Omental fat pad (tissue), 4 donors: ENCODE data around the gene MORN1. TPM values are rescaled to one million over a fixed set of nuclear protein-coding genes. Genes with fewer than 3 reads are reported as not detected.

Source experiments
- ATAC-seq: fragments of 150-250 bp; one replicate; pipeline ENCODE4 v1.9.1; 2016; ENCODE audit warnings: mild to moderate bottlenecking, moderate library complexity; ENCODE audit not compliant: low FRiP score
- DNase-seq: peaks from one replicate; pipeline ENCODE4 v3.0.0-alpha.2; 2019; ENCODE audit warnings: low spot score
- total RNA-seq, 4 donors: library from RNA; depleted of rRNA; stranded (reverse); fragments of >200 nt; gene quantifications; one replicate each; pipeline ENCODE4 v1.1.0, GENCODE V29; 2016
- TF ChIP-seq, protein P1 (sequence below), 3 donors: fragments of 450-650 bp; IDR thresholded peaks; one replicate each; pipeline ENCODE4 v1.5.1; 2016 to 2017; ENCODE audit warnings: antibody characterized with exemption in 3 of 3, mild to moderate bottlenecking in 3 of 3, moderate library complexity in 2 of 3

MORN1 gene
- total RNA-seq, 4 donors from 2014 or later = 4.0 to 9.1 (median 6.4) TPM

DNA sequence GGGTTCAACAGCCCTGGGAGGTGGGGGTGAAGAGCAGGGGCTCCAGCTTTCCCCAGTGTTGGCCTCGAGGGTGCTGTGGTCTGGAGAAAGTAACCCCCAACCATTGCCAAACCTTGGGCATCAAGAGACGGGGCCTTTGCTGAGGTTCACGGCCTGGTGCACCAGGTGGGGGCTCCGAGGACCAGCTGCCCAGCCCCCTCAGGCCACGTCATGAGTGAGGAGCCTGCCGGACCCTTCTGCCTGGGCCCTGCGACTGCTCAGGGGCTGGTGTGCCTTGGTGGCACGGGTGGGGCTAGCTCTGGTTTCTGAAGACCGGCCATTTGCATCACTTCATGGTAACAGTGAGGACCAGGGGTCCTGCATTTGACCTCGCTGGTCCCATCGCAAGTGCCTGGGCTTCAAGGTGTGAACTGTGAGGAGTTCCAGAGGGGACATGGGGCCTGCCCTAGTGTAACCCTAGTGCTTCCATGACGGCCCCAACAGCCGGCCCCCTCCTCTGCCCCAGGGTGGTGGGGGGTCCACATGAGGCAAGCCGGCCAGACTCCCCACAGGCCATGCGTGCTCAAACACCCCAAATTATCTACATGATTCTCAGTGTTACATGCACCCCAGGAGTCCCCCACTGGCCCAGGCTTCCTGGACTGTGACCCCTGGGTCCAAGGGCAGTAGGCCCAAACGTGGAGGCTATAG, 13.5 kb downstream of the MORN1 start:
- ATAC-seq (no peak), DNase-seq (no peak)
- TF ChIP-seq, protein P1, sequence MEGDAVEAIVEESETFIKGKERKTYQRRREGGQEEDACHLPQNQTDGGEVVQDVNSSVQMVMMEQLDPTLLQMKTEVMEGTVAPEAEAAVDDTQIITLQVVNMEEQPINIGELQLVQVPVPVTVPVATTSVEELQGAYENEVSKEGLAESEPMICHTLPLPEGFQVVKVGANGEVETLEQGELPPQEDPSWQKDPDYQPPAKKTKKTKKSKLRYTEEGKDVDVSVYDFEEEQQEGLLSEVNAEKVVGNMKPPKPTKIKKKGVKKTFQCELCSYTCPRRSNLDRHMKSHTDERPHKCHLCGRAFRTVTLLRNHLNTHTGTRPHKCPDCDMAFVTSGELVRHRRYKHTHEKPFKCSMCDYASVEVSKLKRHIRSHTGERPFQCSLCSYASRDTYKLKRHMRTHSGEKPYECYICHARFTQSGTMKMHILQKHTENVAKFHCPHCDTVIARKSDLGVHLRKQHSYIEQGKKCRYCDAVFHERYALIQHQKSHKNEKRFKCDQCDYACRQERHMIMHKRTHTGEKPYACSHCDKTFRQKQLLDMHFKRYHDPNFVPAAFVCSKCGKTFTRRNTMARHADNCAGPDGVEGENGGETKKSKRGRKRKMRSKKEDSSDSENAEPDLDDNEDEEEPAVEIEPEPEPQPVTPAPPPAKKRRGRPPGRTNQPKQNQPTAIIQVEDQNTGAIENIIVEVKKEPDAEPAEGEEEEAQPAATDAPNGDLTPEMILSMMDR (IDR thresholded peaks at IDR 0.05) = no peak

DNA sequence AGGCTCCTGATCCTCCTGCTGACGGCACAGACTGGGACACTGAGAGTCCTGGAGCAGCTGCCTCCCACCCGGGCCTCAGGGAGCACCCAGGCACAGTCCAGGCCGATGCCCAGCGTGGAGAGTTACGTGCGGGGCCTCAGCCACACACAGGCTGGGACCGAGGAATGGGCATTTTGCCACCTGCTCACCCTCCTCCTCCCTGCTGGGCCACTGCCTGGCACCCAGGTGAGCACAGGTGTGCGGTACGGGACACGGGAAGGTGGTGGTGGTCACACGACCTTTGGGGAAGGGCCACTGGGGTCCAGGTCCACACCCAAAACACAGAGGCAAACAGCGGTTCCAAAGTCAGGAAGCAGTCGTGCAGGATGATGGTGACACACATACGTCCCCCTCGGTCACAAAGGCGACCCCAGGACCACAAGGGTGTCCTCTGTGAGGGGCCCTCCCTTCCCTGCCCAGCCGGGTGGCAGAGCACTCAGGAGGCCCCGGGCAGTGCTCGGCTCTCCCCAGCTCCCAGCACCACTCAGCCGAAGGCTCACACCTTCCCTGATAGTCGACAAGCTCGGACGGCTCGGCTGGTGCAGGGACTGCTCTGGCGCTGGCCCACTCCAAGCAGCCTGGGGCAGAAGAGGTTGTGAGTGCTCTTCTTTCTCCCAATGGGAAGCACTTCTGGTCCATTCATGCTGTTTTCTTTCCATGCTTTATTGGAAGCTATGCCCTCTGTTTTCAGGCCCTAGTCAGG, 14.3 kb downstream of the MORN1 start:
- no peak for DNase-seq
- TF ChIP-seq, protein P1 (IDR thresholded peaks at IDR 0.05) = no peak
- ATAC-seq = no peak

DNA sequence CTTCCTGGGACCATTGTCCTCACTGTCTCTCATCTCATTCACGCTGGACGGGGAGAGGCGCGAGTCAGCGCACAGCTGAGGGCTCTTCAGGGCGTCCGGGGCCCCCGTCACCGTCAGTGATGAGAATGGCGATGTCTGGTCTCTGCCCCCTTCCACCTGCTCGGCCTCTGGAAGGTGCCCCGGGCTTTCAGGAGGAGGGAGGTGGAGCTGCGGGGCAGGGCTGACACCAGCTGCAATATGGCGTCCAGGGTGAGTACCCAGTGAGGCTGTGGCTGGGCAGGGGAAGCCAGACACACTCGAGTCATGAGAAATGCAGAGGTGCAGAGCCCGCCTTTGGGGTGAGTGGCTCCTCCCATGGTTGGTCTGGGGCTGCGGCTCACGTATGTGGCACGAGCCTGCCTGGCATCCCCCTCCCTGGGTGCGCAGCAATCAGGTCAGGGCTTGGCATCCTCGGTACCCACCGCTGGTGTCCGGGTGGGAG, 15.1 kb downstream of the MORN1 start:
- TF ChIP-seq, protein P1 (IDR thresholded peaks at IDR 0.05) = no peak

DNA sequence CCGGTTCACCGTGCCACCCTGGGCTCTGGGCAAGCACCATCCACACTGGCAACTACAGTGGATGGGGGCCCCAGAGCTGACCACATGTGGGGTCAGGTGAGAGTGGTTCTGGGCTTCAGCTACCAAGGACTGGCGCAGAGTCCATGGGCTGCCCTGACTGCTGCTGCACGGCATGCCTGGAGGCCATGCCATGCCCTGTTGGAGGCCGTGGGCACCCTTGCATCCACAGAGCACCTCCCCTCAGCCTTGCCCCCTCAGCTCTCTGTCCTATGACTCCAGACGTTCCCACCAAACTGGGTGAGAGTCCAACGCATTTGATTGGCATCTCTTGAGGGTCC, 15.5 kb downstream of the MORN1 start:
- DNase-seq = no peak
- TF ChIP-seq, protein P1 (IDR thresholded peaks at IDR 0.05) = no peak
- no peak for ATAC-seq

More for the DNA sequence above, 15.1 kb downstream of the MORN1 start:
- DNase-seq (no peak), ATAC-seq (no peak)

DNA sequence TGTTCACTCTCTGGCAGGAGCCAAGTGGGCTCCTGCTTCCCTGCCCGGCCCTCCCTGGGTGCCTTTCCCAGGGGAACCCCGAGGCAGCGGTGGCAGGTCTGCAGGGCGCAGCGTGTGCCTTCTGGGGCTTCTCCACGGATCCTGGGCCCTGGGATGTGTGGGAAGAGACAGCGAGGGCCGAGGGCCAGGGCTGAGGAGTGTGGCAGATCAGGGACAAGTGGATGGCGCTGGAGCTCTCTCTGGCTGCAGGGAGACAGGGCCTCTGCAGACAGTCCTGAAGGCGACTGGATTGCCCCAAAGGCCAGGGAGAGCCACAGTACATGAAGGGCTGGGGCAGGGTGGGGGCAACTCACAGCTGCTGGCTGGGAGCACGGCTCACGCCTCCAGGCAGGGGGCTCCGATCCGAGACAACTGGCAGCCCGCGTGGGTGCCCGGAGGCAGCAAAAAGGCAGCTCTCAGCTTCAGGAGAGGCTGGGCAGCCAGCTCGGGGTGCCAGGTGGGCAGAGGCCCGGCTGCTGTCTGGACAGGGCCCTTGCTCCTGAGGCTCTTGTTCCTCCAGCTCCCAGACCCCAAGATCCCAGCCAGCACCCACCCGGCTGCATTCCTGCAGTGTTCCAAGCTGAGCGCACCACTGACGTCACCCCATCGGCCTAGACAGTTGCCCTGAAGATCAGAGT, 16.0 kb downstream of the MORN1 start:
- ATAC-seq (no peak), DNase-seq (no peak)
- TF ChIP-seq, protein P1 (IDR thresholded peaks at IDR 0.05) = no peak

DNA sequence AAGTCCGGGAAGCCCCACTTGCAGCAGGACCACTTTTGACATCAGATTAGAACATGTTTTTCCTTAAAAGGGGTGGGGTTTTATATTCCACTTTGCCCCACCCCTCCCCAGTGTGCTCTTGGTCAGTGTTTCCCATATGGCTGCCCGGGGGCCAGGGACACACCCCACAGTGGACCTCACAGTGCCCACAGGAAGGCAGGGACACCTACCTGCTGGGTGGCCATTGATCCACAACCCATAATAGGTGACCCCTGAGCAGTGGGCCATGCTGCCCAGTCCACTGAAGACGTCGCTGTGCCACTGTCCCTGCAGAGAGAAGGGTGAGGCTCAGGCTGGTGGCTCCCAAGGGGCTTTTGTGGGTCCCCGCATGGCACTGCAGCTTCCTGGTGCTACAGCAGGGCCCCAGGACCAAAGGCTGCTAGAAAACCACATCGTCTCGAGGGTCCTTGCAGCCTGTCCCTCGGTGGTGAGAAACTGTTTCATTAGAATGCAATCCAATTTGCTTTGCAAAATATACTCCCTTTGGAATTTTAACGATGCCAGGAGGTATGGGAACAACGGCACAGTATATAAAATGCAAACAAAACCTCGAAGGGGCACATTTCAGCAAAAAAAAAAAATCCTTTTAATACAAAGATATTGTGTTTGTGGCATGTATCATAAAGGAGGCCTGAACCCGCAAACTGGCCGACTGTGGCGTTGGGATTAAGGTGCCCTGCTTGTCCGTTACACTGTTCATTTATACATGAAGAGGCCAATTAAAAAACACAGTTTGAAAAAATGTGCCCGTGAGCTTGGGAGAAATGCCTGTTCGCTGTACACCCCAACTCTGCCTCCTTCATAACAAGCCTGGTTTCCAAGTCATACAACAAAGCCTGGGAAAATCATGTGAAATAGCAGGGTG, 16.9 kb downstream of the MORN1 start:
- TF ChIP-seq, protein P1 (IDR thresholded peaks at IDR 0.05) = no peak
- no peak for DNase-seq
- ATAC-seq = no peak
